ENCODE data around the gene GPR183. TPM values are rescaled to one million over a fixed set of nuclear protein-coding genes. Genes with fewer than 3 reads are reported as not detected.

The GPR183 gene
- total and polyA plus RNA-seq, 4 donors: 1.7 to 25.3 (median 13.9) TPM

GRCh38 chr13:99267927-99268326, 39.3 kb downstream of the GPR183 start:
- Histone ChIP-seq H3K4me1 (ENCODE audit: control insufficient read depth in 1 of 2, insufficient read depth in 2 of 2, low read length in 2 of 2) (no peaks in the 10 kb centered on the region), H3K4me3 (ENCODE audit: low read length in 2 of 2) (no peak overlapping the region), H3K36me3 (ENCODE audit: control insufficient read depth in 1 of 2, insufficient read depth in 2 of 2, low read length in 1 of 2) (no peaks in the 10 kb centered on the region), H3K9me3 (ENCODE audit: control insufficient read depth, low read length) (no peaks in the 10 kb centered on the region), H3K27me3 (ENCODE audit: control insufficient read depth in 1 of 2, insufficient read depth in 2 of 2, low read length in 1 of 2) (no peaks in the 10 kb centered on the region), H3K27ac (ENCODE audit: low read depth in 1 of 2, low read length in 2 of 2) (no peak overlapping the region)
- intact Hi-C loops (cut with DNase I): loop anchor here (2.0 kb wide), 2 partner anchors 89 to 169 kb away; no protein-coding TSS in a partner anchor
- WGBS, 2 donors: 91 to 94% methylated on average over 4 of the region's 4 CpGs
- ATAC-seq (ENCODE audit: low FRiP score) (no peak), DNase-seq (no peak)

GRCh38 chr13:99266827-99267226, 40.4 kb downstream of the GPR183 start:
- Histone ChIP-seq H3K4me3 (ENCODE audit: low read length in 2 of 2) (no peak overlapping the region), H3K36me3 (ENCODE audit: control insufficient read depth in 1 of 2, insufficient read depth in 2 of 2, low read length in 1 of 2) (no peaks in the 10 kb centered on the region), H3K27me3 (ENCODE audit: control insufficient read depth in 1 of 2, insufficient read depth in 2 of 2, low read length in 1 of 2) (no peaks in the 10 kb centered on the region), H3K4me1 (ENCODE audit: control insufficient read depth in 1 of 2, insufficient read depth in 2 of 2, low read length in 2 of 2) (no peaks in the 10 kb centered on the region), H3K27ac (ENCODE audit: low read depth in 1 of 2, low read length in 2 of 2) (no peak overlapping the region), H3K9me3 (ENCODE audit: control insufficient read depth, low read length) (no peaks in the 10 kb centered on the region)
- no peak for DNase-seq
- 88 to 90% methylated on average over 6 of the region's 6 CpGs for WGBS, 2 donors
- no peak for ATAC-seq (ENCODE audit: low FRiP score)
- intact Hi-C loops (cut with DNase I): no loop called here

- H3K27ac ChIP-seq (ENCODE audit: low read depth in 1 of 2, low read length in 2 of 2): no peak overlapping the region
- no peaks in the 10 kb centered on the region for H3K36me3 ChIP-seq (ENCODE audit: control insufficient read depth in 1 of 2, insufficient read depth in 2 of 2, low read length in 1 of 2)
- WGBS, 2 donors: 32 to 39% methylated on average over 3 of the region's 3 CpGs
- no peaks in the 10 kb centered on the region for H3K9me3 ChIP-seq (ENCODE audit: control insufficient read depth, low read length)
- no peaks in the 10 kb centered on the region for H3K27me3 ChIP-seq (ENCODE audit: control insufficient read depth in 1 of 2, insufficient read depth in 2 of 2, low read length in 1 of 2)
- no peak overlapping the region for H3K4me3 ChIP-seq (ENCODE audit: low read length in 2 of 2)
- no peaks in the 10 kb centered on the region for H3K4me1 ChIP-seq (ENCODE audit: control insufficient read depth in 1 of 2, insufficient read depth in 2 of 2, low read length in 2 of 2)
- intact Hi-C loops (cut with DNase I): loop anchor here in 1 of 2 donors (2.0 kb wide), 1 partner anchor 89 kb away; no protein-coding TSS in a partner anchor
- ATAC-seq (ENCODE audit: low FRiP score): no peak
- DNase-seq: no peak
Measured at GRCh38 chr13:99265821-99266426, 41.3 kb downstream of the GPR183 start.

GRCh38 chr13:99265162-99265800, 41.9 kb downstream of the GPR183 start:
- Histone ChIP-seq H3K36me3 (ENCODE audit: control insufficient read depth in 1 of 2, insufficient read depth in 2 of 2, low read length in 1 of 2) (no peaks in the 10 kb centered on the region), H3K9me3 (ENCODE audit: control insufficient read depth, low read length) (no peaks in the 10 kb centered on the region), H3K27me3 (ENCODE audit: control insufficient read depth in 1 of 2, insufficient read depth in 2 of 2, low read length in 1 of 2) (no peaks in the 10 kb centered on the region), H3K4me3 (ENCODE audit: low read length in 2 of 2) (no peak overlapping the region), H3K4me1 (ENCODE audit: control insufficient read depth in 1 of 2, insufficient read depth in 2 of 2, low read length in 2 of 2) (no peaks in the 10 kb centered on the region), H3K27ac (ENCODE audit: low read depth in 1 of 2, low read length in 2 of 2) (no peak overlapping the region)
- 78 to 83% methylated on average over 8 of the region's 8 CpGs for WGBS, 2 donors
- ATAC-seq (ENCODE audit: low FRiP score) (no peak), DNase-seq (no peak)
- intact Hi-C loops (cut with DNase I): loop anchor here in 1 of 2 donors (2.0 kb wide), 1 partner anchor 88 kb away; no protein-coding TSS in a partner anchor

- Histone ChIP-seq H3K4me3 (ENCODE audit: low read length in 2 of 2) (no peak overlapping the region), H3K4me1 (ENCODE audit: control insufficient read depth in 1 of 2, insufficient read depth in 2 of 2, low read length in 2 of 2) (no peaks in the 10 kb centered on the region), H3K9me3 (ENCODE audit: control insufficient read depth, low read length) (no peaks in the 10 kb centered on the region), H3K27me3 (ENCODE audit: control insufficient read depth in 1 of 2, insufficient read depth in 2 of 2, low read length in 1 of 2) (no peaks in the 10 kb centered on the region), H3K36me3 (ENCODE audit: control insufficient read depth in 1 of 2, insufficient read depth in 2 of 2, low read length in 1 of 2) (no peaks in the 10 kb centered on the region), H3K27ac (ENCODE audit: low read depth in 1 of 2, low read length in 2 of 2) (no peak overlapping the region)
- ATAC-seq (ENCODE audit: low FRiP score) (no peak), DNase-seq (no peak)
- intact Hi-C loops (cut with DNase I): loop anchor here in 1 of 2 donors (2.0 kb wide), 1 partner anchor 87 kb away; no protein-coding TSS in a partner anchor
- WGBS, 2 donors: 55% methylated on average over 1 of the region's 1 CpG
Measured at GRCh38 chr13:99264051-99264450, 43.1 kb downstream of the GPR183 start.

GRCh38 chr13:99263126-99263785, 43.9 kb downstream of the GPR183 start:
- Histone ChIP-seq H3K4me3 (ENCODE audit: low read length in 2 of 2) (no peak overlapping the region), H3K9me3 (ENCODE audit: control insufficient read depth, low read length) (no peaks in the 10 kb centered on the region), H3K4me1 (ENCODE audit: control insufficient read depth in 1 of 2, insufficient read depth in 2 of 2, low read length in 2 of 2) (no peaks in the 10 kb centered on the region), H3K36me3 (ENCODE audit: control insufficient read depth in 1 of 2, insufficient read depth in 2 of 2, low read length in 1 of 2) (no peaks in the 10 kb centered on the region), H3K27me3 (ENCODE audit: control insufficient read depth in 1 of 2, insufficient read depth in 2 of 2, low read length in 1 of 2) (no peaks in the 10 kb centered on the region), H3K27ac (ENCODE audit: low read depth in 1 of 2, low read length in 2 of 2) (no peak overlapping the region)
- 86 to 88% methylated on average over 7 of the region's 7 CpGs for WGBS, 2 donors
- intact Hi-C loops (cut with DNase I): no loop called here
- ATAC-seq (ENCODE audit: low FRiP score) (no peak), DNase-seq (no peak)

- Histone ChIP-seq H3K36me3 (ENCODE audit: control insufficient read depth in 1 of 2, insufficient read depth in 2 of 2, low read length in 1 of 2) (peaks cover 0 to 3% of the 10 kb centered on the region in 2 donors), H3K9me3 (ENCODE audit: control insufficient read depth, low read length) (no peaks in the 10 kb centered on the region), H3K4me3 (ENCODE audit: low read length in 2 of 2) (no peak overlapping the region), H3K27me3 (ENCODE audit: control insufficient read depth in 1 of 2, insufficient read depth in 2 of 2, low read length in 1 of 2) (no peaks in the 10 kb centered on the region), H3K27ac (ENCODE audit: low read depth in 1 of 2, low read length in 2 of 2) (no peak overlapping the region), H3K4me1 (ENCODE audit: control insufficient read depth in 1 of 2, insufficient read depth in 2 of 2, low read length in 2 of 2) (no peaks in the 10 kb centered on the region)
- WGBS, 2 donors: 95 to 96% methylated on average over 1 of the region's 1 CpG
- intact Hi-C loops (cut with DNase I): no loop called here
- DNase-seq (no peak), ATAC-seq (ENCODE audit: low FRiP score) (no peak)
Measured at GRCh38 chr13:99261059-99261458, 46.1 kb downstream of the GPR183 start.

GRCh38 chr13:99260216-99260615, 47.0 kb downstream of the GPR183 start:
- Histone ChIP-seq H3K36me3 (ENCODE audit: control insufficient read depth in 1 of 2, insufficient read depth in 2 of 2, low read length in 1 of 2) (peaks cover 0 to 3% of the 10 kb centered on the region in 2 donors), H3K27me3 (ENCODE audit: control insufficient read depth in 1 of 2, insufficient read depth in 2 of 2, low read length in 1 of 2) (no peaks in the 10 kb centered on the region), H3K4me3 (ENCODE audit: low read length in 2 of 2) (no peak overlapping the region), H3K4me1 (ENCODE audit: control insufficient read depth in 1 of 2, insufficient read depth in 2 of 2, low read length in 2 of 2) (no peaks in the 10 kb centered on the region), H3K27ac (ENCODE audit: low read depth in 1 of 2, low read length in 2 of 2) (no peak overlapping the region), H3K9me3 (ENCODE audit: control insufficient read depth, low read length) (no peaks in the 10 kb centered on the region)
- WGBS, 2 donors: 89 to 94% methylated on average over 5 of the region's 5 CpGs
- DNase-seq (no peak), ATAC-seq (ENCODE audit: low FRiP score) (no peak)
- intact Hi-C loops (cut with DNase I): no loop called here

Data from aorta (tissue), 5 donors.